ENCODE data around the gene TRIML2. TPM values are rescaled to one million over a fixed set of nuclear protein-coding genes. Genes with fewer than 3 reads are reported as not detected.
"Not testable (repeated sequence)": the region's sequence is repeated elsewhere in the genome, so short reads cannot be mapped to it uniquely, and the experiment has no call there.

Gene TRIML2
- total RNA-seq, 2 experiments from 2014 or later, result not detected

GRCh38 chr4:188061083-188061482, 48.3 kb downstream of the TRIML2 start:
- H3K27ac Mint-ChIP-seq, result no peak overlapping the region
- peaks cover 1% of the 10 kb centered on the region for H3K9me3 Mint-ChIP-seq
- POLR2A ChIA-PET, result interaction anchor here (0.5 kb wide), 1 partner anchor 9 kb away, joined by 3 read pairs; no protein-coding TSS in a partner anchor
- no peaks in the 10 kb centered on the region for H3K36me3 Mint-ChIP-seq
- H3K27me3 Mint-ChIP-seq, result no peaks in the 10 kb centered on the region
- ATAC-seq (ENCODE audit: low read depth), result no peak
- H3K4me3 Mint-ChIP-seq, result no peak overlapping the region
- no peak for DNase-seq
- H3K4me1 Mint-ChIP-seq, result no peaks in the 10 kb centered on the region

- peaks cover 3% of the 10 kb centered on the region for H3K9me3 Mint-ChIP-seq
Measured at GRCh38 chr4:188053302-188053701, 56.1 kb downstream of the TRIML2 start.

GRCh38 chr4:188046657-188047056, 62.7 kb downstream of the TRIML2 start:
- Mint-ChIP-seq H3K4me3 (no peak overlapping the region), H3K36me3 (no peaks in the 10 kb centered on the region), H3K9me3 (peaks cover 3% of the 10 kb centered on the region), H3K27me3 (no peaks in the 10 kb centered on the region), H3K27ac (no peak overlapping the region), H3K4me1 (no peaks in the 10 kb centered on the region)
- ATAC-seq (ENCODE audit: low read depth) (no peak), DNase-seq (no peak)
- POLR2A ChIA-PET, result no interaction called here

More at GRCh38 chr4:188053302-188053701, 56.1 kb downstream of the TRIML2 start:
- POLR2A ChIA-PET, result no interaction called here
- Mint-ChIP-seq H3K27me3 (no peaks in the 10 kb centered on the region), H3K27ac (no peak overlapping the region), H3K4me3 (no peak overlapping the region), H3K36me3 (no peaks in the 10 kb centered on the region), H3K4me1 (no peaks in the 10 kb centered on the region)
- DNase-seq, result no peak
- ATAC-seq (ENCODE audit: low read depth), result no peak

- DNase-seq; ATAC-seq (ENCODE audit: low read depth); H3K27me3 Mint-ChIP-seq; POLR2A ChIA-PET; H3K27ac Mint-ChIP-seq; H3K4me3 Mint-ChIP-seq; H3K4me1 Mint-ChIP-seq; H3K9me3 Mint-ChIP-seq; H3K36me3 Mint-ChIP-seq: not testable (repeated sequence)
Measured at GRCh38 chr4:188045461-188045860, 63.9 kb downstream of the TRIML2 start.

GRCh38 chr4:188043154-188043553, 66.2 kb downstream of the TRIML2 start:
- POLR2A ChIA-PET, result no interaction called here

GRCh38 chr4:188042191-188042590, 67.2 kb downstream of the TRIML2 start:
- H3K27me3 Mint-ChIP-seq, result no peaks in the 10 kb centered on the region
- ATAC-seq (ENCODE audit: low read depth) (no peak), DNase-seq (no peak)
- no peaks in the 10 kb centered on the region for H3K36me3 Mint-ChIP-seq
- H3K4me1 Mint-ChIP-seq, result no peaks in the 10 kb centered on the region
- H3K9me3 Mint-ChIP-seq, result peaks cover 4% of the 10 kb centered on the region
- POLR2A ChIA-PET, result no interaction called here
- H3K27ac Mint-ChIP-seq, result no peak overlapping the region
- H3K4me3 Mint-ChIP-seq, result no peak overlapping the region

More at GRCh38 chr4:188043154-188043553, 66.2 kb downstream of the TRIML2 start:
- no peaks in the 10 kb centered on the region for H3K36me3 Mint-ChIP-seq
- no peaks in the 10 kb centered on the region for H3K27me3 Mint-ChIP-seq
- no peaks in the 10 kb centered on the region for H3K4me1 Mint-ChIP-seq
- H3K4me3 Mint-ChIP-seq, result no peak overlapping the region
- ATAC-seq (ENCODE audit: low read depth) (no peak), DNase-seq (no peak)
- H3K9me3 Mint-ChIP-seq, result peaks cover 4% of the 10 kb centered on the region
- H3K27ac Mint-ChIP-seq, result no peak overlapping the region

GRCh38 chr4:188041721-188042120, 67.7 kb downstream of the TRIML2 start:
- ATAC-seq (ENCODE audit: low read depth), result no peak
- POLR2A ChIA-PET, result no interaction called here

More at GRCh38 chr4:188041721-188042120, 67.7 kb downstream of the TRIML2 start:
- Mint-ChIP-seq H3K36me3 (no peaks in the 10 kb centered on the region), H3K27me3 (no peaks in the 10 kb centered on the region), H3K27ac (no peak overlapping the region), H3K4me1 (no peaks in the 10 kb centered on the region), H3K9me3 (peaks cover 4% of the 10 kb centered on the region), H3K4me3 (no peak overlapping the region)
- DNase-seq, result no peak

Other genes with a start within 250 kb of the TRIML2 start
- not detected for gene ZFP42, start 113.8 kb downstream of the TRIML2 start, total RNA-seq
- not detected for gene TRIML1, start 29.8 kb upstream of the TRIML2 start, total RNA-seq